Epithelial cell of proximal tubule (primary cell): ENCODE results near the gene GLRX. TPM values are rescaled to one million over a fixed set of nuclear protein-coding genes. Genes with fewer than 3 reads are reported as not detected.

Experiments
- DNase-seq: peaks from one replicate; pipeline ENCODE4 v3.0.0-alpha.2; 2011; ENCODE audit warnings: low read depth
- H3K4me3 ChIP-seq: 2 replicates; pipeline ENCODE4 v1.5.1; 2011; ENCODE audit warnings: low read depth, mild to moderate bottlenecking, low read length
- CTCF ChIP-seq: conservative IDR thresholded peaks from 2 replicates; pipeline ENCODE4 v1.5.1; 2012; ENCODE audit warnings: low read depth, mild to moderate bottlenecking, low read length
- total RNA-seq: library from RNA; depleted of rRNA; stranded (reverse); fragments of >200 nt; gene quantifications from 2 replicates; pipeline ENCODE4 v1.2.3, GENCODE V29; 2015

The GLRX gene
- total RNA-seq, 1 donor from 2014 or later = 147 TPM

GRCh38 chr5:95827892-95828246 is 5.3 kb upstream of the GLRX start:
- no peak overlapping the region for H3K4me3 ChIP-seq
- no peak for TF ChIP-seq CTCF
- no peak for DNase-seq

GRCh38 chr5:95826949-95827891 is 4.7 kb upstream of the GLRX start:
- no peak overlapping the region for H3K4me3 ChIP-seq
- TF ChIP-seq CTCF = no peak
- DNase-seq = no peak

GRCh38 chr5:95825495-95825894 is 3.0 kb upstream of the GLRX start:
- H3K4me3 ChIP-seq = no peak overlapping the region
- no peak for TF ChIP-seq CTCF
- no peak for DNase-seq

GRCh38 chr5:95824747-95825146 is 2.2 kb upstream of the GLRX start:
- H3K4me3 ChIP-seq = no peak overlapping the region
- no peak for TF ChIP-seq CTCF
- DNase-seq = no peak

GRCh38 chr5:95823738-95824609 is 1.4 kb upstream of the GLRX start:
- DNase-seq = peak; percentile 69
- peak overlapping the region; percentile 20 for H3K4me3 ChIP-seq
- TF ChIP-seq CTCF = no peak

GRCh38 chr5:95823218-95823737 is 752 bp upstream of the GLRX start:
- DNase-seq = no peak
- TF ChIP-seq CTCF = no peak
- H3K4me3 ChIP-seq = peak overlapping the region; percentile 100
